Posterior vena cava (tissue), 2 donors: Measurements from ENCODE around the gene RREB1. TPM values are rescaled to one million over a fixed set of nuclear protein-coding genes. Genes with fewer than 3 reads are reported as not detected.

ENCODE experiments used
- DNase-seq: peaks from one replicate; pipeline ENCODE4 v3.0.0-alpha.2; 2020; ENCODE audit warnings: low spot score
- intact Hi-C, 2 donors: fragments of 100-400 bp; cut with DNase I; formaldehyde crosslinking; loops; one replicate each; pipeline versions ENCODE4 v1.14.1 to v1.14.2; 2022 to 2023
- total RNA-seq, 2 donors: library from RNA; stranded (reverse); fragmentation: NEBNext Ultra II Directional; extraction: Animal tissue kit (Norgen Biotek cat#: 25700); gene quantifications; one replicate each; pipeline ENCODE4 v1.2.1, GENCODE V29; 2021
- donor health status: DM: yes; HTN: yes; CAD: no.
- donor health status: DM: yes; HTN: yes; CAD: no.

The RREB1 gene
- total RNA-seq, 2 donors from 2014 or later: 28.8 to 31.8 TPM

DNA sequence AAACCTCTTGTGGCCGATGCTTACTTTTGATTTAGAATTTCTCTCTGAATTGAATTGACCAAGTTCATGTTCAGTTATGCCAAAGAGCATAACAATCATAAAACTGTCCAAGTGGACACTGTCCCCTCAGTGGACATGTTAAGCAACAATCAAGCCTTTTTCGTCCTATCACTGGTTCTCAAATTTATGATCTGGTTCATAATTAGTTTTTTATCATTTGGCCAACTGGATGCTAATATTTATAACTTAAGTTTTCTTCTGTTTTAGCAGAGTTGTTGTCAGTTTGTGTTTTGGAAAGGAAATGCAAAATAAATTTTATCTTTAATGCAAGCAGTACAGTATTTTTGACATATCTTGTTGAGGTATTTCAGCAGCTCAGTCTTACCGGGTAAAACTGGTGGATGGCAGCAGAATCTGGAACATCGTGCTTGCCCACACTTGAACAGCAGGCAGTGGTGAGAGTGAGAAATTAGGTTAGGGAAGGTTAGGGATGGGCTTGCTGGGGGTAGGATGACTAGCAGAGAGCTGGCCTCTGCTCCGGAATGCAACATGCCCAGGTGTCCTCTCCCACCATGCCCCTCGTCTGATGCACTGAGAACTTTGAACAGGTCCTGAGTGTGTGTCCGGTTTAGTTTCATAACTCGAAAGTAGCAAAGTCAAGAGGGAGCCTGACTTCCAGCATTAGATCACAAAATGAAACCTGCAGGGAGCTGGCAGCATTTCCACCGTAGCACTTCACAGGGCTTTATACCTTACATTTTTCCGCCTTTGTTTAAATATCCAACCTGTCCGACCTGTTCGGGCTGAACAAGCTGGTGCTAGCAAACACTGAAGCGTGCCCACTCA, 93.1 kb downstream of the RREB1 start:
- DNase-seq: no peak
- intact Hi-C loops: no loop called here

DNA sequence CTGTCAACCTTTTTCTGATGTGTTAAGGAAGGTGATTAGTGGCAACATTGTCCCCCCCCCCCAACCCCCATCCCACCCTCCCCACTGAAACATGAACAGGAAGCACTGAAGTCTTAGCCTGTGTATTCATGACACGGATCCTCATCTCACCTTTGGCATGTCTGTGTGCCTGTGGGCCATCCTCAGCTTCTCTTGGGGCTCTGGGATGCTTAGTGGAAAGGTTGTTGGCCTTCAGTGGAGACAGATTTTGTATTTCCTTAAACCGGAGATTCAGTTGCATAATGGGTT, 93.6 kb downstream of the RREB1 start:
- intact Hi-C loops: no loop called here
- DNase-seq: no peak

DNA sequence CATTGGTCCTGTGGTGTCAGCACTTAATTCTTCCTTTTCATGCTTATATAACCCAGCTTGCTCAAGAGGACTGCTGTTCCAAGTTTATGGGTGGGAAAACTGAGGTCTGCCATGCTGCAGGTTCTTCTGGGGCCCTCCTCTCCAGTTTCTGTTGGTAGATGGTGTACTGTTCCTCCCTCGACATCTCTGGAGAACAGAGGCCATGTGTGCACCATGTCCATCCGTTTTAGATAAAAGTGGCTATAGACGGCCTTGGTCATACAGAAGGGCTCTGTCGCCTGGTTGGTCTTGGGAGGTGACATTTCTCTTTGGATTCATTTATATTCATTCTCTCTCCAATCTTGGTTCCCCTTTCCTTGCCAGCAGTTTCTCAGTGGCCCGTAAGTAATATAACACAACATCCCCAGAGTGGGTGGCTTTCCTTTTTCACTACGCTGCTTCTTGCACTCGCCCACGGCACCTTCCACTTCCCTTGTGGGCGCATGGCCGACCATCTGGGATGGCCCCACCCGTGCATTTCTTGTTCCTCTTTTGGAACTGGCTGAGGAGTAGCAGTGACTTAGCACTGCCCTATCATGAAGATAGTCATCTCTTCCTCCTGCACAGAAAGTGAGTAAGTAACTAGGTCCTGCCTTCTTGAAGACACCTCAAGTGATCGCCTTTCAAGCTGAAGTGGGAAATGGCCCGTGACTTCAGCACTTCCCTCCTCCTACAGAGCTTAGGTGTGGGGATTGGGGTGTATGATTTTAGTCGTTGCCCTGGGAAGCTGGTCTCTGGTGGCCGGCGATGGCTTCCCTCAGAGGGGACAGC, 94.2 kb downstream of the RREB1 start:
- intact Hi-C loops: no loop called here
- DNase-seq: peak; percentile 91

GRCh38 chr6:7202950-7203349, 95.2 kb downstream of the RREB1 start:
- no peak for DNase-seq
- intact Hi-C loops: no loop called here

DNA sequence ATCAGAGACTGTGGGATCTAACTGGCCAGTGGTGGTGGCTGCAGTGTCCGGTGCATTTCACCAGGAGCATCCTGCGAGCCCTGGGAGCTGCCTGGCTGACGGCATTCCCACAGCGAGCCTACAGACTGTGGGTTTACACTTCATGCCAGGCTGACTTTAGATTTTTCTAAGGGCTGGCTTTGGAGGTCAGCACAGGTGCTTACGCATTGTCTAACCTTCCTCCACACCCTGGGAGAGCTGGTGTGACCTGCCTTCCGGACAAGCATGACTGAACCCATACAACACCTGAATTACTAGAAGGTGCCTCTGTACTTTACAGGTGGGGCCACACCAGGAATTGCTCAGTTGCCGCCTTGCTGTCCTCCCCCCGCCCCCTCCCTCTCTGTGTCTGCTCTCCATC, 96.2 kb downstream of the RREB1 start:
- no peak for DNase-seq
- intact Hi-C loops: no loop called here

- DNase-seq: no peak
- intact Hi-C loops: no loop called here
These were observed 97.0 kb downstream of the RREB1 start for GRCh38 chr6:7204726-7205125.

DNA sequence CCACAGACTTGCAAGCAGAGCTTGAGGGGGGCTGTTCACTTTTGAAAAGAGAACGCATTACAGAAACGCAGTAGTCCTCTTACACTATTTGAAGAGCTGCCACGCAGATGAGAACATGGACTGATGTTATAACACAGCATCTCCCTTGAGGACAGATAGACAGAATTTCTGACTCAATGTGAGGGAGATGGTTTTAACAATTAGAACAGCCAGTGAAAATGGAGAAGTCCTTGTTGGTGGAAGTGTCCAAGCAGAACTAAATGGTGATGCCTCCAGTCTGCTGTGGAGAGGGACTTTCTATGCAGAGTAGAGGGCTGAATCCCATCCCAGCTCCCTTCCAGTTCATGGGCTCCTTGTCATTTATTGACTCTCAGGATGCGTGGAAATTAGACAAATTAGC, 100.0 kb downstream of the RREB1 start:
- intact Hi-C loops: no loop called here

DNA sequence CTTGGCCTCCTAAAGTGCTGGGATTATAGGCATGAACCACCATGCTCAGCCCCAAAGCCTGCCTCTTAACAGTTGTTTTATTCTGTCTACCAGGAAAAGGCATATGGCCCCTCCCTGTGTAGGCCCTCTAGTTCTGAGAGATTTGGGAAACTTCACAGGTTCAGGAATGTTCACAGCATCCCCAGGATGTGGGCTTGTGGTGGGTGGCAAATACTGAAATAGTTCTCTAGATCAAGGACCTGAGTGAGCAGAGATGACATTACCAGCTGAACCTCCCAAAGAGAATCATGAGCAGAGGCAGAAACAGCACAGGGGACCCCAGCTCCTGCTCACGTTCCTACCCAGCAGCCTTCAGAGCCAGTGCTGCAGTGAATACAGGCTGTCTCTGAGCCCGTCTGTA, 105.7 kb downstream of the RREB1 start:
- DNase-seq: no peak
- intact Hi-C loops: no loop called here

More for the DNA sequence above, 100.0 kb downstream of the RREB1 start:
- DNase-seq: no peak

DNA sequence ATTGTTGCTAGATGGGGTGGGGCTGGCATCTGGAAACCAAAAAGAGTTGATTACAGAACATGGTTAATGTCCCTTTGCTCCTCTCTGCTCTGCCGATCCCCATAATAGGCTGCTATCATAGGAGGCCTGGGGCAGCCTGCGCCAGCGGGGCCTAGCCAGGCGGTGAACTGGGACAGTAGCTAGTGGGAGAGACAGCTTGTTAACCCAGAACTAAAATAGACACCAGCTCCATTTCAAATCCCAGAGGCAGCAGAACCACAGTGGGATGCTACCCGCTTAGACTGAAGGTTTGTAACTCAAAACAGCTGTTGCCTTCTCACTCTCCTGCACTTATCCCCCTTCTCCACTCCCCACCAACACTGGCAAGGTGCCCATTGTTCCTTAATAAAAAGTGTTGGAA, 106.7 kb downstream of the RREB1 start:
- intact Hi-C loops: no loop called here
- no peak for DNase-seq

GRCh38 chr6:7215131-7215530, 107.4 kb downstream of the RREB1 start:
- intact Hi-C loops: no loop called here
- DNase-seq: no peak

DNA sequence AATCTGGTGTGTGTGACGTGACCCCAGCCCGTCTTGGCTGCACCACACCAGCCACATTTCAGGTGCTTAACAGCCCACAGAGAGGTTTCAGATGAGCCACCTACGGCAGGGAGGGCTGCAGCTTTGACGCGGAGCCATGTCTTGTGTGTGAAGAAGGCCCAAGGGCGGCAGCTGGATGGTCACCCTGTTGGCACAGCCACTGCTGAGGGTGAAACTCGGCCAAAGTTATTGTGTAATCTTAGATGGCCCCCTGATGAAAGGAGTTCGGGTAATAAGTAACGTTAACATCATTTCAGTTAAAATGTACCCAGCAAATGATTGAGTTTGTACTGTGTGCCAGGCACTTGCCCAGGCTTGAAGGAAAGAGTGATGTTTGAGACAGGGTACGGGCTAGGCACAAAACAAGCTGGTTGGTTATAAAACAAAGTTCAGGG, 108.1 kb downstream of the RREB1 start:
- intact Hi-C loops: no loop called here
- DNase-seq: no peak

- intact Hi-C loops: no loop called here
These were observed 109.3 kb downstream of the RREB1 start for GRCh38 chr6:7216941-7217621.

GRCh38 chr6:7218406-7218988, 110.7 kb downstream of the RREB1 start:
- no peak for DNase-seq
- intact Hi-C loops: no loop called here

More at GRCh38 chr6:7216941-7217621, 109.3 kb downstream of the RREB1 start:
- no peak for DNase-seq

GRCh38 chr6:7219310-7219709, 111.5 kb downstream of the RREB1 start:
- DNase-seq: no peak
- intact Hi-C loops: no loop called here

DNA sequence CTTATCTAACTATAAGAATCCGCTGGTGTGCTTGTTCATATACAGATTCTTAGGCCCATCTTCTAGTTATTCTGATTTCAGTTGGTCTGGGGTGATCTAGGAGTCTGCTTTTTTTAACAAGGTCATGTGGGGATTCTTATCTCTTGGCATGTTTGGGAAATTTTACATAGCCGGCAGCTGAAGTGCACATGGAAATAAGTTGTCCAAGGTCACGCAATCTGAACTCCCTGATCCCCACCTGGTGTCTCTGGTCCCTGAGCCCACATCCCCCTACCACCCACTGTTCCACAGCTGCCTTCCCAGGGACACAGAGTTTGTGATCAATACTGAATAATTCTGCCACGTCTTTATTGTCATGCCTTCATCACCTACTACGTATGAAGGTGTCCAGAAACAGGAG, 114.4 kb downstream of the RREB1 start:
- intact Hi-C loops: no loop called here
- no peak for DNase-seq

GRCh38 chr6:7224731-7225130, 117.0 kb downstream of the RREB1 start:
- intact Hi-C loops: no loop called here
- DNase-seq: no peak

DNA sequence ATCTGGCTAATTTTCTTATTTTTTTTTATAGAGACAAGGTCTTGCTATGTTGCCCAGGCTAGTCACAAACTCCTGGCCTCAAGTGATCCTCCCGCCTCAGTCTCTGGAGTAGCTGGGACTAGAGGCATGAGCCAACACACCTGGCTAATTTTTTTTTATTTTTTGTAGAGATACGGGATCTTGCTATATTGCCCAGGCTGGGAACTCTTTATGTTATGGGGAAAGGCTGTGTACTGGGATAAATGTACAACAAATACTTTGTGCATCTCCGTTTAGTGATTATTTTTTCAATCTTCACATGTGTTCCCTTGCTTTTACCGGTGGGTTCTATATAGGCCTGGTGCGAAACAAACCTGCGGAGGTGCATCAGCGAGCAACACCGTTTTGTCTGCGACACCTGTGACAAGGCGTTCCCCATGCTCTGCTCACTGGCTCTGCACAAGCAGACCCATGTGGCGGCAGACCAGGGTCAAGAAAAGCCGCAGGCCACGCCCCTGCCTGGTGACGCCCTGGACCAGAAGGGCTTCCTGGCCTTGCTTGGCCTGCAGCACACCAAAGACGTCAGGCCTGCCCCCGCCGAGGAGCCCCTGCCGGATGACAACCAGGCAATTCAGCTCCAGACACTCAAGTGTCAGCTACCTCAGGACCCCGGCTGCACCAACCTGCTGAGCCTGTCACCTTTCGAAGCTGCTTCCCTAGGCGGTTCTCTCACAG, 121.1 kb downstream of the RREB1 start:
- DNase-seq: no peak
- intact Hi-C loops: no loop called here

- DNase-seq: no peak
- intact Hi-C loops: no loop called here
These were observed 121.9 kb downstream of the RREB1 start for GRCh38 chr6:7229376-7230326.
